MCF 10A (cell line): ENCODE data around the gene LMX1B. TPM values are rescaled to one million over a fixed set of nuclear protein-coding genes. Genes with fewer than 3 reads are reported as not detected.
A peak's percentile ranks its signal among the peaks of the same experiment; 100 is the strongest.

Experiments
- BruUV-seq: library from RNA; stranded (reverse); fragments of 400-500 nt; replicated peaks from 2 replicates; lab custom pipeline; 2021; lab: Mats Ljungman, UMichigan
- CTCF ChIA-PET: fragments of 300-600 bp; sonication (Branson Sonifier 250); formaldehyde crosslinking; extraction: SDS; loops from one replicate; lab custom pipeline; 2021; ENCODE audit warnings: antibody characterized with exemption, inconsistent platforms; lab: Yijun Ruan, JAX
- POLR2A ChIA-PET: fragments of 300-600, 350-650 bp; sonication (Branson Sonifier 250); formaldehyde crosslinking; extraction: SDS; loops from one replicate; lab custom pipeline; 2020; ENCODE audit warnings: antibody characterized with exemption, inconsistent platforms; lab: Yijun Ruan, JAX
- DNase-seq: peaks from one replicate; pipeline ENCODE4 v3.0.0-alpha.2; 2018; ENCODE audit not compliant: unreplicated experiment
- H3K27ac Mint-ChIP-seq: one replicate; pipeline ENCODE4 v1.8.0; 2022; ENCODE audit warnings: mild to moderate bottlenecking, low read depth, mixed read lengths; ENCODE audit not compliant: unreplicated experiment
- H3K27me3 Mint-ChIP-seq: one replicate; pipeline ENCODE4 v1.8.0; 2022; ENCODE audit warnings: mixed read lengths; ENCODE audit not compliant: insufficient read depth, unreplicated experiment
- H3K36me3 Mint-ChIP-seq: one replicate; pipeline ENCODE4 v1.8.0; 2022; ENCODE audit warnings: mild to moderate bottlenecking, moderate library complexity, mixed read lengths; ENCODE audit not compliant: insufficient read depth, unreplicated experiment
- H3K4me1 Mint-ChIP-seq: one replicate; pipeline ENCODE4 v1.8.0; 2022; ENCODE audit warnings: mixed read lengths; ENCODE audit not compliant: insufficient read depth, unreplicated experiment
- H3K4me3 Mint-ChIP-seq: one replicate; pipeline ENCODE4 v1.8.0; 2022; ENCODE audit warnings: mild to moderate bottlenecking, moderate library complexity, mixed read lengths; ENCODE audit not compliant: unreplicated experiment
- H3K9me3 Mint-ChIP-seq: one replicate; pipeline ENCODE4 v1.8.0; 2022; ENCODE audit warnings: mixed read lengths; ENCODE audit not compliant: unreplicated experiment
- CTCF ChIP-seq: fragments of 200-600 bp; IDR thresholded peaks from one replicate; pipeline ENCODE4 v1.8.0; 2022; ENCODE audit warnings: antibody characterized with exemption, mild to moderate bottlenecking; ENCODE audit not compliant: unreplicated experiment
- intact Hi-C: fragments of 100-400 bp; cut with micrococcal nuclease; formaldehyde crosslinking; loops from 2 replicates; pipeline ENCODE4 v1.14.1; 2022
- total RNA-seq: library from RNA; stranded (reverse); gene quantifications from 2 replicates; pipeline ENCODE4 v1.2.3, GENCODE V29; 2022

LMX1B gene
- total RNA-seq, 1 experiment from 2014 or later, result 3.4 TPM

GRCh38 chr9:126614455-126615244 is 922 bp downstream of the LMX1B start:
- no TSS peak for BruUV-seq
- intact Hi-C loops, result loop anchor here (5.0 kb wide), 1 partner anchor 78 kb away; no protein-coding TSS in a partner anchor
- Mint-ChIP-seq H3K36me3 (no peaks in the 10 kb centered on the region), H3K4me3 (peak overlapping the region; percentile 65), H3K27me3 (peaks cover 14% of the 10 kb centered on the region), H3K9me3 (no peaks in the 10 kb centered on the region), H3K4me1 (peaks cover 6% of the 10 kb centered on the region), H3K27ac (no peak overlapping the region)
- no peak for DNase-seq
- ChIA-PET CTCF (interaction anchor here (0.9 kb wide), 1 partner anchor 75 kb away, joined by 4 read pairs; no protein-coding TSS in a partner anchor), POLR2A (interaction anchor here (0.7 to 1.7 kb wide), 4 partner anchors 9 to 725 kb away, joined by 3 to 5 read pairs (median 3); no protein-coding TSS in a partner anchor)
- no peak for TF ChIP-seq CTCF

DNA sequence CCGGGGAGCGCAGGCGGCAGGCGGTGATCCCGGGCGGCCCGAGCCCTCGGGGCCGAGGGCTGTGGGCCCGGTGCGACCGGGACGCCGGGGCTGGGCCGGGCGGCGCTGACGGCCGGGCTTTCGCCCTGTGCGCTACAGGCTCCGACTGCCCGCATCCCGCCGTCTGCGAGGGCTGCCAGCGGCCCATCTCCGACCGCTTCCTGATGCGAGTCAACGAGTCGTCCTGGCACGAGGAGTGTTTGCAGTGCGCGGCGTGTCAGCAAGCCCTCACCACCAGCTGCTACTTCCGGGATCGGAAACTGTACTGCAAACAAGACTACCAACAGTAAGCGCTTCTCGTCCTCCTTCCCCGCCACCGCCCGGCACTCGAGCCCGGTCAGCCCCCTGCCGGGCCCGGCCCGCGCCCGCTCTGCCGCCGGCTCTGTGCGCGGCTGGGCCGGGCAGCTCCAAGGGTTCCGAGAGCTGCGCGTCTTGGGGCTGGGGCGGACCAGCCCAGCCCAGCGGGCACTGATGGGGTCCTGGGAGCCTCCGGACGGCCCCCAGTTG is 1.6 kb downstream of the LMX1B start:
- peaks cover 14% of the 10 kb centered on the region for H3K27me3 Mint-ChIP-seq

DNA sequence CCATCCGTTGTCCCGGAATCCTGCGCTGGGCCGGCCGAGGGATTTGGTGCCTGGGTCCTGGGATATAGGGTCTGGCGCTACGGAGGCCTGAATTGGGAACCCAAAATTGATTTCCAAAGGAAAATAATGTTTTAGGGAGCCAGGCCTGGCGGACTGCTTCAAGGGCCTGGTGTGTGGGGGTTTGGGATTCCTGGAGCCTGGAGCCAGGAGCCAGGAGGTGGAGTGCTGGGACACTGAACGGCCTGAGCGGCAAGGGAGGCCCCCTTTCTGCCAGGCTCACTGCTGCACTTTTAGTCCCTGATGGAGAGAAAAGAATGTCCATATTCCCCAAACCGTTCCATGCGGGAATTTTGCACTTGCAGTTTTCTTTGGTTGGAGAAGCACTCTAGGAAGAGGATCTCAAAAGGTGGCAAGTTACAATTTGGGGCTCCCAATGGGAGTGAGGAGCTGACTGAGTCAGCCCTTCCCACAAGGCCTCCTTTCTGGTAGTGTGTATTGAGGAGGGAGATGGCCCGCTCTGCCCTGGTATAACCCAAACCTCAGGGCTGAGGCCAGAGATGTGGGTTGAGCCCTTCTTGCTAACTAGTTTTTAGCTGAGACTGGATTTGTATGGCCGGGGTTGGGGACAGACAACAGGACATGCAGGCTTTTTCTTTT is 2.2 kb downstream of the LMX1B start:
- Mint-ChIP-seq H3K4me3 (peak overlapping the region; percentile 29), H3K9me3 (no peaks in the 10 kb centered on the region), H3K27ac (no peak overlapping the region), H3K4me1 (peaks cover 6% of the 10 kb centered on the region), H3K27me3 (peaks cover 14% of the 10 kb centered on the region), H3K36me3 (no peaks in the 10 kb centered on the region)
- ChIA-PET POLR2A (interaction anchor here (0.7 to 2.6 kb wide), 7 partner anchors 10 to 190 kb away, joined by 3 to 20 read pairs (median 3); partner anchors contain the start of gene ZBTB43), CTCF (interaction anchor here (0.7 to 1.8 kb wide), 4 partner anchors 74 to 186 kb away, joined by 3 to 7 read pairs (median 3); no protein-coding TSS in a partner anchor)
- intact Hi-C loops, result no loop called here
- TF ChIP-seq CTCF, result no peak
- DNase-seq, result no peak
- BruUV-seq, result no TSS peak

More for the DNA sequence above, 1.6 kb downstream of the LMX1B start:
- peaks cover 6% of the 10 kb centered on the region for H3K4me1 Mint-ChIP-seq
- H3K36me3 Mint-ChIP-seq, result no peaks in the 10 kb centered on the region
- H3K9me3 Mint-ChIP-seq, result no peaks in the 10 kb centered on the region
- intact Hi-C loops, result no loop called here
- peak overlapping the region; percentile 65 for H3K4me3 Mint-ChIP-seq
- no peak for TF ChIP-seq CTCF
- POLR2A ChIA-PET, result interaction anchor here (0.7 to 2.6 kb wide), 6 partner anchors 9 to 726 kb away, joined by 3 to 20 read pairs (median 4); partner anchors contain the start of gene ZBTB43
- no TSS peak for BruUV-seq
- H3K27ac Mint-ChIP-seq, result no peak overlapping the region
- CTCF ChIA-PET, result interaction anchor here (0.9 kb wide), 1 partner anchor 74 kb away, joined by 4 read pairs; no protein-coding TSS in a partner anchor
- DNase-seq, result no peak
